Prostate gland (tissue), 2 donors: ENCODE measurements around the gene CSF2. TPM values are rescaled to one million over a fixed set of nuclear protein-coding genes. Genes with fewer than 3 reads are reported as not detected.

Experiments
- DNase-seq: peaks from one replicate; pipeline ENCODE4 v3.0.0-alpha.2; 2019; ENCODE audit warnings: low spot score
- H3K27ac ChIP-seq, 2 donors: fragments of 200-600 bp; sonication (generic); 2 replicates each; pipeline ENCODE4 v1.5.1; 2017 to 2019
- H3K27me3 ChIP-seq: fragments of 200-600 bp; sonication (generic); replicated peaks from 2 replicates; pipeline ENCODE4 v1.5.1; 2019; ENCODE audit not compliant: insufficient read depth
- H3K36me3 ChIP-seq, 2 donors: fragments of 200-600 bp; sonication (generic); 1 replicate in 1 of 2; 2 replicates in 1 of 2; pipeline versions ENCODE4 v1.5.1 to v1.8.1; 2017 to 2019
- H3K4me1 ChIP-seq: fragments of 200-600 bp; sonication (generic); replicated peaks from 2 replicates; pipeline ENCODE4 v1.5.1; 2019
- H3K4me3 ChIP-seq, 2 donors: fragments of 200-600 bp; sonication (generic); 2 replicates each; pipeline ENCODE4 v1.5.1; 2017 to 2019
- H3K9me3 ChIP-seq: fragments of 200-600 bp; sonication (generic); 2 replicates; pipeline ENCODE4 v1.5.1; 2017
- POLR2A ChIP-seq: fragments of 450-650 bp; IDR thresholded peaks from one replicate; pipeline ENCODE4 v1.6.1; 2016; ENCODE audit warnings: antibody characterized with exemption, mild to moderate bottlenecking
- POLR2AphosphoS5 ChIP-seq: sonication (generic); formaldehyde crosslinking; IDR thresholded peaks from one replicate; pipeline ENCODE4 v1.6.1; 2017; ENCODE audit warnings: antibody characterized with exemption
- WGBS: methylation state at CpG from one replicate; pipeline ENCODE4 v1.1.5; 2018; 5-methylcytosine and 5-hydroxymethylcytosine counted together
- intact Hi-C: fragments of 100-400 bp; cut with DNase I; formaldehyde crosslinking; loops from one replicate; pipeline ENCODE4 v1.14.2; 2022
- total RNA-seq, 2 donors: library from RNA; depleted of rRNA; stranded (reverse); fragments of >200 nt; gene quantifications; one replicate each; pipeline ENCODE4 v1.1.0, GENCODE V29; 2016
- TF ChIP-seq, protein P1 (sequence below), 4 experiments: fragments of 200-600 bp in 2 of 4; fragments of 450-650 bp in 2 of 4; sonication (generic) in 2 of 4; IDR thresholded peaks; 1 replicate in 3 of 4; 2 replicates in 1 of 4; pipeline ENCODE4 v1.5.1; 2016 to 2019; ENCODE audit warnings: antibody characterized with exemption in 4 of 4, mild to moderate bottlenecking in 2 of 4, moderate library complexity in 2 of 4

The CSF2 gene
- total RNA-seq, 2 donors from 2014 or later = not detected

DNA sequence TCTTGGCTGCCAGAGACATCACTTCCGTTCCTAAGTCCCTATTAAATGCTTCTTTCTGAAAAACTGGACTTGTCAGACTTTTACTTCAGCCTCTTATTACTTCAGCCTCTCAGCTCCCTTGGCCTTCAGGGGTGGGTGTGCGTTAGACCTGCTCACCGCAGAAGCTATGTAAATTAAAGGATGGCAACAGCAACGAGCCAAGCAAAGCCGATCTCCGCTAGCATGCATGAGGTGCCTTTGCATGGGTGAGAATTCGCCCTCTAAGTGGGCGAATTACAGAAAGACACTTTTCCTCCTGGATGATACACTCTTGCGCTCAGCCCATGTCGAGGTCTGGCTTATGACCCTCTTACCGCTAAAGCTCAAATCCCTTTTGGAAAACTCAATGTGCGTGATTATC lies 24.0 kb upstream of the CSF2 start:
- H3K9me3 ChIP-seq = no peaks in the 10 kb centered on the region
- TF ChIP-seq, protein P1, sequence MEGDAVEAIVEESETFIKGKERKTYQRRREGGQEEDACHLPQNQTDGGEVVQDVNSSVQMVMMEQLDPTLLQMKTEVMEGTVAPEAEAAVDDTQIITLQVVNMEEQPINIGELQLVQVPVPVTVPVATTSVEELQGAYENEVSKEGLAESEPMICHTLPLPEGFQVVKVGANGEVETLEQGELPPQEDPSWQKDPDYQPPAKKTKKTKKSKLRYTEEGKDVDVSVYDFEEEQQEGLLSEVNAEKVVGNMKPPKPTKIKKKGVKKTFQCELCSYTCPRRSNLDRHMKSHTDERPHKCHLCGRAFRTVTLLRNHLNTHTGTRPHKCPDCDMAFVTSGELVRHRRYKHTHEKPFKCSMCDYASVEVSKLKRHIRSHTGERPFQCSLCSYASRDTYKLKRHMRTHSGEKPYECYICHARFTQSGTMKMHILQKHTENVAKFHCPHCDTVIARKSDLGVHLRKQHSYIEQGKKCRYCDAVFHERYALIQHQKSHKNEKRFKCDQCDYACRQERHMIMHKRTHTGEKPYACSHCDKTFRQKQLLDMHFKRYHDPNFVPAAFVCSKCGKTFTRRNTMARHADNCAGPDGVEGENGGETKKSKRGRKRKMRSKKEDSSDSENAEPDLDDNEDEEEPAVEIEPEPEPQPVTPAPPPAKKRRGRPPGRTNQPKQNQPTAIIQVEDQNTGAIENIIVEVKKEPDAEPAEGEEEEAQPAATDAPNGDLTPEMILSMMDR (IDR thresholded peaks at IDR 0.05) = no peak
- no peak for TF ChIP-seq POLR2AphosphoS5
- no peak for TF ChIP-seq POLR2A
- H3K27me3 ChIP-seq = no peaks in the 10 kb centered on the region
- H3K27ac ChIP-seq = no peak overlapping the region
- no peak overlapping the region for H3K4me3 ChIP-seq
- intact Hi-C loops = no loop called here
- DNase-seq = peak; percentile 2
- 88% methylated on average over 12 of the region's 12 CpGs for WGBS
- no peaks in the 10 kb centered on the region for H3K36me3 ChIP-seq
- no peaks in the 10 kb centered on the region for H3K4me1 ChIP-seq

DNA sequence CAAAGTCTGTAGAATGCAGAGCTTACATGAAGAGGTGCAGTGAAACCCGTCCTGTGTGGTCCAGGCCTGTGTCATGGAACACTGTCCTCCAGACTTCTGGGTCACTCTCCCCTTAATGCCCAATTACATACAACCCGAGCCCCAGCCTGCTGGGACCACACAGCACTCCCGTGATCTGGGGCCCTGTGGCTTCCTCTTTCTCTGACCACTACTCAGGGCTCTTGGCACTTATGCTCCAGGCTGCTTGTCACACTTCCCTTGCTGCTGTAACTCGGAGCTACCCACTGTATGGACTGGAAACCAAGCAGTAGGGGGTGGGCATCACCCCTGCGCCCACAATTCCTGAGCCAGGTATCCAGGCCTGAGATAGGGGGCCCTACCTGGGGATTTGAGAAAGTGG lies 23.5 kb upstream of the CSF2 start:
- DNase-seq = peak; percentile 3
- Histone ChIP-seq H3K27me3 (no peaks in the 10 kb centered on the region), H3K27ac (no peak overlapping the region), H3K36me3 (no peaks in the 10 kb centered on the region), H3K9me3 (no peaks in the 10 kb centered on the region), H3K4me1 (no peaks in the 10 kb centered on the region), H3K4me3 (no peak overlapping the region)
- 74% methylated on average over 5 of the region's 5 CpGs for WGBS
- intact Hi-C loops = no loop called here
- TF ChIP-seq POLR2A (no peak), POLR2AphosphoS5 (no peak)
- TF ChIP-seq, protein P1 (IDR thresholded peaks at IDR 0.05) = no peak

DNA sequence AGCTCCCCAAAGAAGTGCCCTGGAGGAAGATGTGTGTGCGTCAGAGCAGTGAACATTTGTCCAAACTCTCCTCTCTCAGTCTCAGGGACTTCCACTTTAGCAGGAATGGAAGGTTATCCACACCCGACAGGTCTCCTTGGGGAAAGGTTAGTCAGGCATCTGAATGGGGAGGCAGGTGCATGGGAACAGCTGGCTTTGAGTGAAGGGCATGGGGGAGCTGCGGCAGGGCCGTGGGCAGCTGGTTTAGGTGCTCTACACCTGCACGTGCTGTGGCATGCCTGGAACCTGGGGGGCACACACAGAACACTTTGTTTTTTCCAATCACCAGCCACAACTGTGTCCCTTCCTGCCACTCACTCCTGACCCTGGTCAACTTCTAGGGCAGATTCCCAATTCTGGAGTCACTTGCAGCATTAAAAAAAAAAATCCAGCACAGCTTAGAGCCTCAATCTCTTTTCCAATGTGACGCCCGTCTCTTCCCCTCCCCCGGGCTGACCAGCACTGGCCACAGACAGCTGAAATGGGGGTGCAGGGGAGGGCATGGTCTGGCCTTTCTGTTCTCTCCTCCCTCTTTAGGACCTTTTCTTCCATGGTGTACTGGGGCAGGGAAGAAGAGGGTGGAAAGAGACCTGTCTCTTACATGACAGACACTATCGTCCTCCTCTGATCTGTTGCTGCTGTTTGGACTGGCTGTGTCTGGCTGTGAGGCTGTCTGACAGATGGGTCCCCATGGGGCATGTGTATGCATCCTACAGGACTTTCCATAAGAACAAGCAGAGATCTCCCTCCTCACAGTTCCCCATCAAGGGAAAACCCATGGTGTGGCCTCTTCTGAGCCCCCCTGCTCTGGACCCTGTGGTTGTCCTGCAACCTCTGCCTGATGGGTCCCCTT lies 22.7 kb upstream of the CSF2 start:
- no peaks in the 10 kb centered on the region for H3K27me3 ChIP-seq
- TF ChIP-seq POLR2AphosphoS5 = no peak
- no peak for TF ChIP-seq POLR2A
- TF ChIP-seq, protein P1 (IDR thresholded peaks at IDR 0.05) = no peak
- H3K9me3 ChIP-seq = no peaks in the 10 kb centered on the region
- H3K4me3 ChIP-seq = no peak overlapping the region
- no peak overlapping the region for H3K27ac ChIP-seq
- peak; percentile 1 for DNase-seq
- intact Hi-C loops = no loop called here
- no peaks in the 10 kb centered on the region for H3K4me1 ChIP-seq
- no peaks in the 10 kb centered on the region for H3K36me3 ChIP-seq
- WGBS = 77% methylated on average over 9 of the region's 9 CpGs

DNA sequence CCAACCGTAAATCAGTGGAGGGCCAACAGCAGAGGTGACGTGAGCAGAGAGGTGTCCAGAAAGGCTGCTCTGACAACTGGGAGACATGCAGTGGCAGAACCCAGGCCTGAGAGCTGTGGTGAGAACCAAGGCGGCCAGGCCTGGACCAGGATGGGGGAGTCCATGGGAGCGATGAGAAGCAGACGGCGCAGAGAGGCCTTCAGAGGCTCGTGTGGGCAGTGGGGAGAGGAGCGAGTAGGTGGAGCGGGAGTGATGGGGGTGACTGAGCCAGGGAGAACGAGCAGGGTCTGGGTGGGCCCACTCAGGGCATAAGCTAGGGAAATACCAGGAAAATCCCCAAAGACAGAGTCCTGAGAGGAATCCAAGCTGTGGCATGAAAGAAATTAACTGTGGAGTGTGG lies 21.1 kb upstream of the CSF2 start:
- peak; percentile 2 for DNase-seq
- TF ChIP-seq POLR2AphosphoS5 = no peak
- TF ChIP-seq POLR2A = no peak
- TF ChIP-seq, protein P1 (IDR thresholded peaks at IDR 0.05) = no peak
- H3K27ac ChIP-seq = no peak overlapping the region
- H3K4me3 ChIP-seq = no peak overlapping the region
- no peaks in the 10 kb centered on the region for H3K9me3 ChIP-seq
- H3K4me1 ChIP-seq = no peaks in the 10 kb centered on the region
- H3K36me3 ChIP-seq = no peaks in the 10 kb centered on the region
- intact Hi-C loops = no loop called here
- H3K27me3 ChIP-seq = no peaks in the 10 kb centered on the region
- WGBS = 60% methylated on average over 10 of the region's 10 CpGs

DNA sequence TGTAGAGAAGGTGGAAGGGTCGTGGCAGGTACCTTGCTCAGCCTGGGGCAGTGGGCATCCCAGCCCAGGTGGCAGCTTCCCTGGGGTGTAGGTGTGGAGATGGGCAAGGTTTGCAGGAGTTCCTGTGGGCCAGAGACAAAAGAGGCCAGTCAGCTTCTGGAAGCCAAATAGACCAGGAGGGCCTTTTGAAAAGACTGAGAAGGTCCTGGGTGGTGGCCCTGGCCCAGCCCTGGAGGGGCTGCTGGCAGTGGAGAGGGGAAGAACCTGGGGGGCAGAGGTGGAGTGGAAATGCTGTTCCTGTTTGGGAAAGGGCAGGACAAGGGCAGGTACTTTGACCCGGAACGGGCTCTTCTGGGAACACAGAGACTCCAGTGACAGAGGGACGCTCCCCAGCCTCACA lies 20.1 kb upstream of the CSF2 start:
- no peaks in the 10 kb centered on the region for H3K9me3 ChIP-seq
- DNase-seq = peak; percentile 1
- H3K4me1 ChIP-seq = no peaks in the 10 kb centered on the region
- intact Hi-C loops = no loop called here
- no peak overlapping the region for H3K4me3 ChIP-seq
- H3K27ac ChIP-seq = no peak overlapping the region
- TF ChIP-seq, protein P1 (IDR thresholded peaks at IDR 0.05) = no peak
- no peak for TF ChIP-seq POLR2AphosphoS5
- TF ChIP-seq POLR2A = no peak
- 86% methylated on average over 4 of the region's 4 CpGs for WGBS
- H3K36me3 ChIP-seq = no peaks in the 10 kb centered on the region
- no peaks in the 10 kb centered on the region for H3K27me3 ChIP-seq
